ENCODE results near the gene LRRC3B. TPM values are rescaled to one million over a fixed set of nuclear protein-coding genes. Genes with fewer than 3 reads are reported as not detected.

The LRRC3B gene
- polyA plus RNA-seq, 1 donor from 2014 or later, result 56.4 TPM

DNA sequence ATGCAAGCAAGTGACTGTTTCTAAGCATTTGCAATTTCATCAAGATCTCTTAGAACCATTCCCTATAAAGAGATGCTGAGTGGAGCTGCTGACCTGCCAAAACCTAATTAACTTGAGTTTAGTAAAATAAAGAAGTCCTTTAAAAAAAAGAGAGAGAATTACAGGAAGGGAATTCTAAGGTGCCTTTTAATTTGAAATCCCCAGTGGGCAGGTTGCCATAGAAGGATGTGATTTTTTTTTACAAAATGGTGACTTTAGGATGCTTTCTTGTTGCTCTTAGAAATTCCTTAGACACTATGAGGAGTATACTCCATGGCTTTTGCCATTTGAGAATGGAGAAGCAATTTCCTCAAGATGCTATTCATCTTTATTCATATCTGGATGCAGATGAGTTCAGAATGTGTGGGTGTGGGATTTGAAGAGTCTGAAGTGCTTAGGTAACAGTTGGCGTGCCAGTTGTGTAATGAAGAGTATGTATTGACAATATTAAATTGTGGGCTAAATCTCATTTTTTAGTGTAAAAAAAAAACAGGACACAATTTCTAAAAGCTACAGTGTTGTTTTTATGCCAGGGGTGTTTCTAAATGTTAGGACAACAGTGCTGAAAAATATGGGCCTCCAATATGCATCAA lies 13.6 kb downstream of the LRRC3B start:
- Histone ChIP-seq H3K27ac (ENCODE audit: low read length) (no peak overlapping the region), H4K20me1 (ENCODE audit: insufficient read depth) (no peaks in the 10 kb centered on the region), H3K36me3 (ENCODE audit: insufficient read depth, low read length) (no peaks in the 10 kb centered on the region), H3K9me3 (ENCODE audit: low read length) (no peaks in the 10 kb centered on the region), H3K9ac (ENCODE audit: low read length) (no peak overlapping the region), H2AFZ (ENCODE audit: low read depth, low read length) (no peak overlapping the region), H3K9me2 (ENCODE audit: insufficient read depth, low read length) (no peaks in the 10 kb centered on the region), H3F3A (ENCODE audit: insufficient read depth, low read length, poor library complexity, severe bottlenecking) (no peaks in the 10 kb centered on the region), H3K79me2 (replicated peaks; ENCODE audit: insufficient read depth, low read length) (no peaks in the 10 kb centered on the region), H3K4me3 (ENCODE audit: low read length) (no peak overlapping the region), H3K4me2 (ENCODE audit: low read length) (no peak overlapping the region), H3K27me3 (ENCODE audit: insufficient read depth, low read depth, low read length) (no peaks in the 10 kb centered on the region)
- TF ChIP-seq RAD21 (conservative IDR thresholded peaks at IDR 0.05) (no peak), POLR2AphosphoS5 (IDR thresholded peaks at IDR 0.05) (no peak), SMC3 (conservative IDR thresholded peaks at IDR 0.05; ENCODE audit: poor library complexity) (no peak), EP300 (conservative IDR thresholded peaks at IDR 0.05; ENCODE audit: poor library complexity, severe bottlenecking) (no peak), MXI1 (conservative IDR thresholded peaks at IDR 0.05; ENCODE audit: poor library complexity, severe bottlenecking) (no peak), TAF1 (IDR thresholded peaks at IDR 0.05; ENCODE audit: low read depth) (no peak), EZH2 (IDR thresholded peaks at IDR 0.05; ENCODE audit: borderline replicate concordance, insufficient read depth, low read length, poor library complexity, severe bottlenecking) (no peak)
- TF ChIP-seq, protein P1, sequence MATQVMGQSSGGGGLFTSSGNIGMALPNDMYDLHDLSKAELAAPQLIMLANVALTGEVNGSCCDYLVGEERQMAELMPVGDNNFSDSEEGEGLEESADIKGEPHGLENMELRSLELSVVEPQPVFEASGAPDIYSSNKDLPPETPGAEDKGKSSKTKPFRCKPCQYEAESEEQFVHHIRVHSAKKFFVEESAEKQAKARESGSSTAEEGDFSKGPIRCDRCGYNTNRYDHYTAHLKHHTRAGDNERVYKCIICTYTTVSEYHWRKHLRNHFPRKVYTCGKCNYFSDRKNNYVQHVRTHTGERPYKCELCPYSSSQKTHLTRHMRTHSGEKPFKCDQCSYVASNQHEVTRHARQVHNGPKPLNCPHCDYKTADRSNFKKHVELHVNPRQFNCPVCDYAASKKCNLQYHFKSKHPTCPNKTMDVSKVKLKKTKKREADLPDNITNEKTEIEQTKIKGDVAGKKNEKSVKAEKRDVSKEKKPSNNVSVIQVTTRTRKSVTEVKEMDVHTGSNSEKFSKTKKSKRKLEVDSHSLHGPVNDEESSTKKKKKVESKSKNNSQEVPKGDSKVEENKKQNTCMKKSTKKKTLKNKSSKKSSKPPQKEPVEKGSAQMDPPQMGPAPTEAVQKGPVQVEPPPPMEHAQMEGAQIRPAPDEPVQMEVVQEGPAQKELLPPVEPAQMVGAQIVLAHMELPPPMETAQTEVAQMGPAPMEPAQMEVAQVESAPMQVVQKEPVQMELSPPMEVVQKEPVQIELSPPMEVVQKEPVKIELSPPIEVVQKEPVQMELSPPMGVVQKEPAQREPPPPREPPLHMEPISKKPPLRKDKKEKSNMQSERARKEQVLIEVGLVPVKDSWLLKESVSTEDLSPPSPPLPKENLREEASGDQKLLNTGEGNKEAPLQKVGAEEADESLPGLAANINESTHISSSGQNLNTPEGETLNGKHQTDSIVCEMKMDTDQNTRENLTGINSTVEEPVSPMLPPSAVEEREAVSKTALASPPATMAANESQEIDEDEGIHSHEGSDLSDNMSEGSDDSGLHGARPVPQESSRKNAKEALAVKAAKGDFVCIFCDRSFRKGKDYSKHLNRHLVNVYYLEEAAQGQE (IDR thresholded peaks at IDR 0.05; ENCODE audit: borderline replicate concordance), result no peak
- TF ChIP-seq, protein P2, sequence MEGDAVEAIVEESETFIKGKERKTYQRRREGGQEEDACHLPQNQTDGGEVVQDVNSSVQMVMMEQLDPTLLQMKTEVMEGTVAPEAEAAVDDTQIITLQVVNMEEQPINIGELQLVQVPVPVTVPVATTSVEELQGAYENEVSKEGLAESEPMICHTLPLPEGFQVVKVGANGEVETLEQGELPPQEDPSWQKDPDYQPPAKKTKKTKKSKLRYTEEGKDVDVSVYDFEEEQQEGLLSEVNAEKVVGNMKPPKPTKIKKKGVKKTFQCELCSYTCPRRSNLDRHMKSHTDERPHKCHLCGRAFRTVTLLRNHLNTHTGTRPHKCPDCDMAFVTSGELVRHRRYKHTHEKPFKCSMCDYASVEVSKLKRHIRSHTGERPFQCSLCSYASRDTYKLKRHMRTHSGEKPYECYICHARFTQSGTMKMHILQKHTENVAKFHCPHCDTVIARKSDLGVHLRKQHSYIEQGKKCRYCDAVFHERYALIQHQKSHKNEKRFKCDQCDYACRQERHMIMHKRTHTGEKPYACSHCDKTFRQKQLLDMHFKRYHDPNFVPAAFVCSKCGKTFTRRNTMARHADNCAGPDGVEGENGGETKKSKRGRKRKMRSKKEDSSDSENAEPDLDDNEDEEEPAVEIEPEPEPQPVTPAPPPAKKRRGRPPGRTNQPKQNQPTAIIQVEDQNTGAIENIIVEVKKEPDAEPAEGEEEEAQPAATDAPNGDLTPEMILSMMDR (IDR thresholded peaks at IDR 0.05; ENCODE audit: poor library complexity, severe bottlenecking), result no peak

DNA sequence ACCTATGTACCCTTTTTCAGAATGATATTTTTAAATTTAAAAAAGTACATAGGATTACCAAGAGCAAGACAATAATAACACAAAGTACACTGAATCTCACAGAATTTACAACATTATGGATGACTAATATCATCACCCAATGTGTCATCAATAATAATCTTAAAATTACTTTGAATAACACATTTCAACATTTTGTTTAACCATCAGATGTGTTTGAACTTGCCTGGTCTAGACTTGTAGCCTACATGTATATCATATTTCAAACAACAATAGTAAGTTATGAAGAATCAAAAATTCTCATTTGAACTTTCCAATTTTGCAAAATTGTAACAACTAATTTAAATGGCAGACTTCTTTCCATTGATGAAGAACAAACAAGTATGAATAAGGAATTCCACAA lies 15.1 kb downstream of the LRRC3B start:
- no peaks in the 10 kb centered on the region for H3K9me2 ChIP-seq (ENCODE audit: insufficient read depth, low read length)
- no peak overlapping the region for H2AFZ ChIP-seq (ENCODE audit: low read depth, low read length)
- no peaks in the 10 kb centered on the region for H3K9me3 ChIP-seq (ENCODE audit: low read length)
- H4K20me1 ChIP-seq (ENCODE audit: insufficient read depth), result no peaks in the 10 kb centered on the region
- no peak overlapping the region for H3K9ac ChIP-seq (ENCODE audit: low read length)
- H3F3A ChIP-seq (ENCODE audit: insufficient read depth, low read length, poor library complexity, severe bottlenecking), result no peaks in the 10 kb centered on the region
- H3K27ac ChIP-seq (ENCODE audit: low read length), result no peak overlapping the region
- H3K27me3 ChIP-seq (ENCODE audit: insufficient read depth, low read depth, low read length), result no peaks in the 10 kb centered on the region
- no peaks in the 10 kb centered on the region for H3K36me3 ChIP-seq (ENCODE audit: insufficient read depth, low read length)
- no peak for TF ChIP-seq RAD21 (conservative IDR thresholded peaks at IDR 0.05)
- H3K4me2 ChIP-seq (ENCODE audit: low read length), result no peak overlapping the region
- H3K79me2 ChIP-seq (replicated peaks; ENCODE audit: insufficient read depth, low read length), result no peaks in the 10 kb centered on the region
- no peak overlapping the region for H3K4me3 ChIP-seq (ENCODE audit: low read length)

All from neural cell (in vitro differentiated cells).